Naive thymus-derived CD8-positive, alpha-beta T cell (primary cell): ENCODE measurements around the gene HIGD2B. TPM values are rescaled to one million over a fixed set of nuclear protein-coding genes. Genes with fewer than 3 reads are reported as not detected.
A peak's percentile ranks its signal among the peaks of the same experiment; 100 is the strongest.
"Not testable (repeated sequence)": the region's sequence is repeated elsewhere in the genome, so short reads cannot be mapped to it uniquely, and the experiment has no call there.

Source experiments
- ATAC-seq, 2 donors: fragments of 150-1000 bp; cut with Tn5 transposase in 1 of 2; sonication (Bioruptor Pico), chemical (Tn5 transposase) in 1 of 2; 1 replicate in 1 of 2; 2 replicates in 1 of 2; pipeline ENCODE4 v1.10.0; 2021; ENCODE audit warnings: mild to moderate bottlenecking in 2 of 2, moderate library complexity in 2 of 2
- POLR2A ChIA-PET: fragments of 350-600 bp; sonication (Branson Sonifier 250); formaldehyde crosslinking; loops from one replicate; lab custom pipeline; 2021; ENCODE audit warnings: antibody characterized with exemption; lab: Charles Lee
- DNase-seq, 10 donors: peaks; one replicate each; pipeline versions ENCODE4 v3.0.0 to v3.0.0-alpha.2; 2020 to 2022
- H3K27ac Mint-ChIP-seq, 10 donors: one replicate each; pipeline ENCODE4 v1.8.0; 2020 to 2022; ENCODE audit warnings: mild to moderate bottlenecking in 10 of 10, mixed read lengths in 10 of 10, moderate library complexity in 4 of 10, inconsistent platforms in 1 of 10
- H3K27me3 Mint-ChIP-seq, 5 donors: one replicate each; pipeline ENCODE4 v1.8.0; 2021 to 2022; ENCODE audit warnings: mixed read lengths in 5 of 5
- H3K36me3 Mint-ChIP-seq, 3 donors: one replicate each; pipeline ENCODE4 v1.8.0; 2020 to 2022; ENCODE audit warnings: mixed read lengths in 3 of 3, mild to moderate bottlenecking in 2 of 3, inconsistent platforms in 1 of 3
- H3K4me1 Mint-ChIP-seq, 4 donors: one replicate each; pipeline ENCODE4 v1.8.0; 2021 to 2022; ENCODE audit warnings: mixed read lengths in 4 of 4
- H3K4me3 Mint-ChIP-seq, 10 donors: one replicate each; pipeline ENCODE4 v1.8.0; 2020 to 2022; ENCODE audit warnings: mild to moderate bottlenecking in 10 of 10, mixed read lengths in 10 of 10, moderate library complexity in 6 of 10, inconsistent platforms in 1 of 10
- H3K9me3 Mint-ChIP-seq, 9 donors: one replicate each; pipeline ENCODE4 v1.8.0; 2020 to 2022; ENCODE audit warnings: mixed read lengths in 9 of 9, mild to moderate bottlenecking in 3 of 9, inconsistent platforms in 1 of 9, moderate library complexity in 1 of 9
- polyA plus RNA-seq, 3 donors: library from polyadenylated mRNA; unstranded; fragments of 300-500 nt; fragmentation: Illumina TruSeq; gene quantifications; one replicate each; pipeline ENCODE4 v1.2.3, GENCODE V29; 2021
- total RNA-seq, 8 experiments: library from RNA in 2 of 8; stranded (reverse) in 2 of 8; gene quantifications; one replicate each; pipeline ENCODE4 v1.2.3 and lab custom pipeline; 2021 to 2026

The HIGD2B gene
- total and polyA plus RNA-seq, 5 experiments from 2014 or later = 0.47 TPM; not detected in 4

DNA sequence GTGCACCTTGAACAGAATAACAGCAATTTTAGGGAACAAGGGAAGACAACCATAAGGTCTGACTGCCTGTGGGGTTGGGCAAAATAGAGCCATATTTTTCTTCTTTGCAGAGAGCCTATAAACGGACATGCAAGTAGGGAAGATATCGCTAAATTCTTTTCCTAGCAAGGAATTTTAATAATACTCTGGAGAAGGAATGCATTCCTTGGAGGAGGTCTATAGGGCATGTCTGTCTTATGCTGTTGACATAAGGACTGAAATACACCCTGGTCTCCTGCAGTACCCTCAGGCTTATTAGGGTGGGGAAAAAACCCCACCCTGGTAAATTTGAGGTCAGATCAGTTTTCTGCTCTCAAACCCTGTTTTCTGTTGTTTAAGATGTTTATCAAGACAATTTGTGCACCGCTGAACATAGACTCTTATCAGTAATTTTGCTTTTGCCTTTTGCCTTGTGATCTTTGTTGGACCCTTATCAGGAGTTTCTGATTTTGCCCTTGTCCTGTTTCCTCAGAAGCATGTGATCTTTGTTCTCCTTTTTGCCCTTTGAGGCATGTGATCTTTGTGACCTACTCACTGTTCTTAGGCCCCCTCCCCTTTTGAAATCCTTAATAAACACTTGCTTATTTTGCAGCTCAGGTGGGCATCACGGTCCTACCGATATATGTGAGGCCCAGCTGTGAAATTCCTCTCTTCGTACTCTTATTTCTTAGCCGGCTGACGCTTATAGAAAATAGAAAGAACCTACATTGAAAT is 22.7 kb upstream of the HIGD2B start:
- H3K4me1 Mint-ChIP-seq, POLR2A ChIA-PET: not testable (repeated sequence)

GRCh38 chr15:72706266-72706665 is 20.3 kb upstream of the HIGD2B start:
- H3K27ac Mint-ChIP-seq = no peak overlapping the region
- no peaks in the 10 kb centered on the region for H3K27me3 Mint-ChIP-seq
- ATAC-seq = no peak
- no peak overlapping the region for H3K4me3 Mint-ChIP-seq
- DNase-seq = no peak
- peaks cover 0 to 21% (median 9%) of the 10 kb centered on the region in 3 donors for H3K36me3 Mint-ChIP-seq
- POLR2A ChIA-PET = no interaction called here
- H3K4me1 Mint-ChIP-seq = peaks cover 3 to 6% (median 6%) of the 10 kb centered on the region in 4 donors
- H3K9me3 Mint-ChIP-seq = no peaks in the 10 kb centered on the region

More for the DNA sequence above, 22.7 kb upstream of the HIGD2B start:
- Mint-ChIP-seq H3K36me3 (peaks cover 0 to 40% (median 18%) of the 10 kb centered on the region in 3 donors), H3K27ac (peak overlapping the region in 1 of 10 donors; percentile 42)
- H3K4me3 Mint-ChIP-seq, H3K27me3 Mint-ChIP-seq, DNase-seq, H3K9me3 Mint-ChIP-seq, ATAC-seq: not testable (repeated sequence)

- no peak for ATAC-seq
- Mint-ChIP-seq H3K36me3 (peaks cover 0 to 14% (median 8%) of the 10 kb centered on the region in 3 donors), H3K27me3 (no peaks in the 10 kb centered on the region), H3K4me3 (no peak overlapping the region), H3K9me3 (no peaks in the 10 kb centered on the region), H3K4me1 (peaks cover 2 to 15% (median 6%) of the 10 kb centered on the region in 4 donors), H3K27ac (no peak overlapping the region)
- DNase-seq = no peak
- POLR2A ChIA-PET = no interaction called here
Observed at GRCh38 chr15:72700076-72700475, 14.1 kb upstream of the HIGD2B start.

GRCh38 chr15:72698938-72699337 is 13.0 kb upstream of the HIGD2B start:
- ATAC-seq (no peak), DNase-seq (no peak)
- peaks cover 5 to 19% (median 6%) of the 10 kb centered on the region in 4 donors for H3K4me1 Mint-ChIP-seq
- H3K27ac Mint-ChIP-seq = peak overlapping the region in 3 of 10 donors; percentile 49 to 76 (median 69)
- no peaks in the 10 kb centered on the region for H3K27me3 Mint-ChIP-seq
- H3K9me3 Mint-ChIP-seq = no peaks in the 10 kb centered on the region
- H3K36me3 Mint-ChIP-seq = peaks cover 0 to 14% (median 8%) of the 10 kb centered on the region in 3 donors
- POLR2A ChIA-PET = no interaction called here
- H3K4me3 Mint-ChIP-seq = no peak overlapping the region

- H3K36me3 Mint-ChIP-seq = peaks cover 0 to 9% (median 5%) of the 10 kb centered on the region in 3 donors
- no peak overlapping the region for H3K27ac Mint-ChIP-seq
- peaks cover 8 to 27% (median 17%) of the 10 kb centered on the region in 4 donors for H3K4me1 Mint-ChIP-seq
- H3K9me3 Mint-ChIP-seq = no peaks in the 10 kb centered on the region
- ATAC-seq (no peak), DNase-seq (no peak)
- POLR2A ChIA-PET = interaction anchor here (0.6 kb wide), 1 partner anchor 88 kb away, joined by 4 read pairs; no protein-coding TSS in a partner anchor
- no peaks in the 10 kb centered on the region for H3K27me3 Mint-ChIP-seq
- H3K4me3 Mint-ChIP-seq = no peak overlapping the region
Observed at GRCh38 chr15:72690938-72691337, 5.0 kb upstream of the HIGD2B start.

GRCh38 chr15:72688697-72689096 is 2.7 kb upstream of the HIGD2B start:
- Mint-ChIP-seq H3K9me3 (no peaks in the 10 kb centered on the region), H3K4me1 (peaks cover 10 to 30% (median 19%) of the 10 kb centered on the region in 4 donors), H3K27me3 (no peaks in the 10 kb centered on the region), H3K27ac (peak overlapping the region in 1 of 10 donors; percentile 24), H3K36me3 (peaks cover 0 to 3% (median 0%) of the 10 kb centered on the region in 3 donors), H3K4me3 (no peak overlapping the region)
- DNase-seq (no peak), ATAC-seq (no peak)
- POLR2A ChIA-PET = interaction anchor here (0.8 kb wide), 1 partner anchor 95 kb away, joined by 3 read pairs; the partner anchor contains the start of gene ADPGK

DNA sequence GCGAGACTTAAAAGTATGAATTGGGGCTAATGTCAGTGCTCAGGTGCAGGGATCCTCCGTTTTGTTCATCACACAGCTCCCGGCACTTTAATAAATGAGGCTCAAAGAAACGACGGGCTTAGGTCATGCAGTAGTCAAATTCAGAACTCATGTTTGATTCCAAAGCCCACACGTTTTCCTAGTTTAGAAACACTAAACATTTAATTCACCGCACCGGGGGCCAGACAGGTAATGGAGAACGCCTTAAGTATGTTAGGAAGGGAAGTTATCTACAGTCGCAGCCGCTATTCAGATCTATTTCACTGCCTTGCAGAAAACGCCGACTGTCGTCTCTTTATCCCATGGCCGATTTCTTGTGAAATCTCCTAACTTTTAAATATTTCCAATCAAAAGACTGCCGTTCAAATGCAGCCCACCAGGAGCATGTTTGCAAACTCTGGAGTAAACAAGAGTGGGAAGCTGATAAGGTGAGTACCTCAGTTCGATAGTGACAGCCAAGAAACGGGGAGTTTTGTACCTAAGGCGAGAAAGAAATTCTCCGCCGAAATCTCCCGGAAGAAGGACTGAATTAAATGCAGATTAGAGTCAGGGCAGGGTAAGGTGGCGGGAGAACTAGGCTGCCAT is 569 bp downstream of the HIGD2B start:
- Mint-ChIP-seq H3K36me3 (no peaks in the 10 kb centered on the region), H3K27ac (peak overlapping the region; percentile 94 to 99 (median 96)), H3K27me3 (no peaks in the 10 kb centered on the region), H3K4me3 (peak overlapping the region; percentile 91 to 98 (median 96)), H3K9me3 (no peaks in the 10 kb centered on the region), H3K4me1 (peaks cover 10 to 25% (median 16%) of the 10 kb centered on the region in 4 donors)
- ATAC-seq (no peak), DNase-seq (no peak)
- POLR2A ChIA-PET = interaction anchor here (0.6 to 2.8 kb wide), 5 partner anchors 10 to 310 kb away, joined by 3 to 10 read pairs (median 5); partner anchors contain the start of gene HEXA

DNA sequence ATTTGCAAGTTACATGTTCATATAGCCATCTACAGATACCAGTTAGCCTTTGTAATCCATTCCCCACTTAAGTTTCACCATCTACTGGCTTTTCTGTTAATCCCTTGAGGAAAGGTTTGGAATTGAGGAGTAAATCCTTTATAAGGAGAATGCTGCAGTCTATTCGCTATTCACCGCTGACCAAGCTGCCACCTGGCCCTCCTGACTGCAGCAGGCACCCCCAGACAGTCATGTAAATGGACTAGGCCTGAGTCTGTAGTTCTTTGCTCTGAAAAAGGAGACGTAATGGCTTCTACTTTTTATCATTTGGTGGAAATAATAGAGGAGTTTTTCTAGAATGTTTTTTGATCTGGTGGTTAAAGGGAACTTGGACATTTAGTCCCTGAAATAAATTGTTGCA is 3.2 kb downstream of the HIGD2B start:
- no peaks in the 10 kb centered on the region for H3K36me3 Mint-ChIP-seq
- no peaks in the 10 kb centered on the region for H3K9me3 Mint-ChIP-seq
- peaks cover 10 to 17% (median 14%) of the 10 kb centered on the region in 4 donors for H3K4me1 Mint-ChIP-seq
- H3K4me3 Mint-ChIP-seq = no peak overlapping the region
- peak overlapping the region in 3 of 10 donors; percentile 6 to 36 (median 19) for H3K27ac Mint-ChIP-seq
- no peak for ATAC-seq
- POLR2A ChIA-PET = interaction anchor here (0.6 kb wide), 1 partner anchor 101 kb away, joined by 3 read pairs; the partner anchor contains the start of gene ADPGK
- H3K27me3 Mint-ChIP-seq = peaks cover 2 to 15% (median 7%) of the 10 kb centered on the region in 5 donors
- DNase-seq = no peak

DNA sequence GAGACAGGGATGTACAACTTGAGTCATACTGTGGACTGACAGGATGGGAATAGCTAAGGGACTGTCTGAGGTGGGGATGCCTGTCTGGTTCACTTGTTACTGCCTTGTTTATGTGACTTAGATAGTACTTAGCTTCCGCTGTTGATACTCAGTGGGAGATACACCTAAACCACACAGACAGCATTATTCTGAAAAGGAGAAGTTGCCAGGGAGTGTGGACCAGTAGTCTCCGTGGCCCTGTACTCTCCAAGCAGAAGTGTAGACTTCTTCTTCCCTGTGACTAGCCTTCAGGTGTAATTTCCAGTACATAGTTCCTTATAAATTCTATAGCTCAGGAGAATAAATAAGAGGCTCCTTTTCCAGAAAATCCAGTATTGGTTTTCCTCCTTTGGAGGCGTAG is 5.1 kb downstream of the HIGD2B start:
- POLR2A ChIA-PET = interaction anchor here (0.6 kb wide), 1 partner anchor 149 kb away, joined by 3 read pairs; no protein-coding TSS in a partner anchor
- ATAC-seq (no peak), DNase-seq (no peak)
- no peaks in the 10 kb centered on the region for H3K36me3 Mint-ChIP-seq
- H3K4me3 Mint-ChIP-seq = no peak overlapping the region
- H3K4me1 Mint-ChIP-seq = peaks cover 5 to 7% (median 6%) of the 10 kb centered on the region in 4 donors
- no peaks in the 10 kb centered on the region for H3K9me3 Mint-ChIP-seq
- H3K27ac Mint-ChIP-seq = no peak overlapping the region
- H3K27me3 Mint-ChIP-seq = peaks cover 6 to 29% (median 14%) of the 10 kb centered on the region in 5 donors

- DNase-seq (no peak), ATAC-seq (no peak)
- Mint-ChIP-seq H3K36me3 (no peaks in the 10 kb centered on the region), H3K9me3 (no peaks in the 10 kb centered on the region), H3K4me1 (no peaks in the 10 kb centered on the region), H3K27me3 (peaks cover 6 to 29% (median 23%) of the 10 kb centered on the region in 5 donors), H3K27ac (no peak overlapping the region), H3K4me3 (no peak overlapping the region)
- POLR2A ChIA-PET = no interaction called here
Observed at GRCh38 chr15:72676838-72677237, 9.1 kb downstream of the HIGD2B start.

GRCh38 chr15:72671525-72671924 is 14.5 kb downstream of the HIGD2B start:
- ATAC-seq = no peak
- POLR2A ChIA-PET = interaction anchor here (1.1 kb wide), 1 partner anchor 197 kb away, joined by 3 read pairs; no protein-coding TSS in a partner anchor
- H3K36me3 Mint-ChIP-seq = no peaks in the 10 kb centered on the region
- H3K27ac Mint-ChIP-seq = no peak overlapping the region
- H3K4me1 Mint-ChIP-seq = peaks cover 5 to 7% (median 6%) of the 10 kb centered on the region in 4 donors
- no peak overlapping the region for H3K4me3 Mint-ChIP-seq
- DNase-seq = no peak
- no peaks in the 10 kb centered on the region for H3K9me3 Mint-ChIP-seq
- peaks cover 2 to 25% (median 5%) of the 10 kb centered on the region in 5 donors for H3K27me3 Mint-ChIP-seq

DNA sequence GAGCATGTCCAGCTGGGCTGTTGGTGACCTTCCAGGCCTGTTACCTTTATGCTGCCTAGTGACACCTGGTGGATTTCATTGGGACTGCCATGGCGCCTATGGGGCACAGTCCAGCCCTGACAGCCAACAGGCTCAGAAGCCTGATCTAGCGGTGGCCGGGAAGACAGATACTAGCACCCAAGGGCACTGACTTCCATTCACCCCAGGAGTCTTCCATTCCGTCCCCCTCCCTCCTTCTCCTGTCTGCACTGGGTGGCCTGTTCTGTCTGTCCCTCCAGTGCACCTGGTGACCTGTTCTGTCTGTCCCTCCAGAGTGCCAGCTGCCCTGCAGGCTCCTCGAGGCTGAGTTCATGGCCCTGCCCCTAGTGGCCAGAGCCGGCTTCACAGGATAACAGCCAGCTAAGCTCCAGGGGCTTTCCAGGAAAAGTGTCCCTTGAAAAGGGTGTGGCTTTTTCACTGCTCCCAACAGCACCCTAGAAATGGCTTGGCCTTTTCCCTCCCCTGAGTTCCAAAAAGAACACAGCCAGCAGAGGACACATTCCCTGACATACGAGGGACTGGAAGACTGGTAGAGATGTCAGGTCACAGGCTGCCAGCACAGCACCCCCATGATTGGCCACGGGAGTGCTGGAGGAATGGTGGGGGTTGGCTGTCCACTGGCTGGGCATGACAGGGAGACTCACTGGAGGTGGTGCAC is 15.2 kb downstream of the HIGD2B start:
- DNase-seq (peak; percentile 51 to 83 (median 65)), ATAC-seq (peak; percentile 95 to 96)
- H3K4me3 Mint-ChIP-seq = peak overlapping the region; percentile 70 to 90 (median 86)
- POLR2A ChIA-PET = interaction anchor here (0.8 kb wide), 1 partner anchor 15 kb away, joined by 3 read pairs; the partner anchor contains the start of genes BBS4 and HIGD2B
- not testable (repeated sequence) for H3K9me3 Mint-ChIP-seq, H3K4me1 Mint-ChIP-seq, H3K36me3 Mint-ChIP-seq
- peak overlapping the region in 4 of 10 donors; percentile 27 to 87 (median 68) for H3K27ac Mint-ChIP-seq
- peaks cover 0 to 21% (median 4%) of the 10 kb centered on the region in 5 donors for H3K27me3 Mint-ChIP-seq
